HG02759 (cell line): Measurements from ENCODE around the gene MAGT1.
A peak's percentile ranks its signal among the peaks of the same experiment; 100 is the strongest.
"Not testable (repeated sequence)": the region's sequence is repeated elsewhere in the genome, so short reads cannot be mapped to it uniquely, and the experiment has no call there.

ENCODE experiments used
- ATAC-seq: cut with Tn5 transposase; IDR thresholded peaks from one replicate; pipeline ENCODE4 v1.9.1; 2021; ENCODE audit warnings: mild to moderate bottlenecking, moderate library complexity; ENCODE audit not compliant: unreplicated experiment

MAGT1 gene

GRCh38 chrX:77894921-77895886 lies at the start of gene MAGT1:
TSS of gene MAGT1 (minus strand) at chrX:77895435. CDS start at chrX:77895410, 25 bp downstream.
- peak; percentile 92 for ATAC-seq

- ATAC-seq = not testable (repeated sequence)
Measured at GRCh38 chrX:77945031-77945430, 49.8 kb upstream of the MAGT1 start.

GRCh38 chrX:77938083-77938680 lies 42.9 kb upstream of the MAGT1 start:
- no peak for ATAC-seq

GRCh38 chrX:77937291-77937690 lies 42.1 kb upstream of the MAGT1 start:
- no peak for ATAC-seq

- no peak for ATAC-seq
Measured at GRCh38 chrX:77936299-77936698, 41.1 kb upstream of the MAGT1 start.

GRCh38 chrX:77935886-77936285 lies 40.7 kb upstream of the MAGT1 start:
- no peak for ATAC-seq

- ATAC-seq = no peak
Measured at GRCh38 chrX:77930581-77930980, 35.3 kb upstream of the MAGT1 start.

- no peak for ATAC-seq
Measured at GRCh38 chrX:77925764-77926163, 30.5 kb upstream of the MAGT1 start.

GRCh38 chrX:77924320-77924859 lies 29.2 kb upstream of the MAGT1 start:
- no peak for ATAC-seq

GRCh38 chrX:77922787-77923186 lies 27.6 kb upstream of the MAGT1 start:
- ATAC-seq = no peak

- not testable (repeated sequence) for ATAC-seq
Measured at GRCh38 chrX:77919370-77919769, 24.1 kb upstream of the MAGT1 start.

- no peak for ATAC-seq
Measured at GRCh38 chrX:77918568-77918967, 23.3 kb upstream of the MAGT1 start.

GRCh38 chrX:77917294-77917933 lies 22.2 kb upstream of the MAGT1 start:
- peak; percentile 75 for ATAC-seq

- peak; percentile 98 for ATAC-seq
Measured at GRCh38 chrX:77910108-77910840, 15.0 kb upstream of the MAGT1 start, which contains the start of gene ATP7A. TSS of gene ATP7A (plus strand) at chrX:77910693. CDS start at chrX:77971642, 60,949 bp downstream.

- no peak for ATAC-seq
Measured at GRCh38 chrX:77901506-77901905, 6.3 kb upstream of the MAGT1 start.

GRCh38 chrX:77900688-77901087 lies 5.5 kb upstream of the MAGT1 start:
- ATAC-seq = no peak

GRCh38 chrX:77899081-77899828 lies 4.0 kb upstream of the MAGT1 start, which contains the start of gene COX7B:
TSS of gene COX7B (plus strand) at chrX:77899468. CDS start at chrX:77899554, 86 bp downstream.
- ATAC-seq = peak; percentile 62

- ATAC-seq = no peak
Measured at GRCh38 chrX:77893713-77894112, 1.5 kb downstream of the MAGT1 start.

GRCh38 chrX:77892887-77893286 lies 2.3 kb downstream of the MAGT1 start:
- no peak for ATAC-seq

GRCh38 chrX:77881418-77881817 lies 13.8 kb downstream of the MAGT1 start:
- not testable (repeated sequence) for ATAC-seq
